ENCODE results near the gene SKIDA1.

SKIDA1 gene

GRCh38 chr10:21479570-21480315 lies 45.7 kb downstream of the SKIDA1 start:
- DNase-seq, result no peak

- DNase-seq, result no peak
These were observed 50.1 kb downstream of the SKIDA1 start for GRCh38 chr10:21475393-21475792.

- no peak for DNase-seq
These were observed 51.9 kb downstream of the SKIDA1 start for GRCh38 chr10:21473541-21473940.

- no peak for DNase-seq
These were observed 52.3 kb downstream of the SKIDA1 start for GRCh38 chr10:21473135-21473534.

- no peak for DNase-seq
These were observed 57.4 kb downstream of the SKIDA1 start for GRCh38 chr10:21468086-21468485.

GRCh38 chr10:21467633-21468032 lies 57.8 kb downstream of the SKIDA1 start:
- no peak for DNase-seq

- no peak for DNase-seq
These were observed 61.3 kb downstream of the SKIDA1 start for GRCh38 chr10:21464134-21464533.
